Liver (tissue), 9 donors: ENCODE measurements around the gene PDE10A. TPM values are rescaled to one million over a fixed set of nuclear protein-coding genes. Genes with fewer than 3 reads are reported as not detected.

Experiments used
- DNase-seq: peaks from one replicate; pipeline ENCODE4 v3.0.0-alpha.2; 2017; ENCODE audit warnings: low spot score
- H3K27ac ChIP-seq, 2 donors: one replicate each; pipeline ENCODE4 v1.7.0; 2013; ENCODE audit warnings: inconsistent platforms in 2 of 2, low read length in 2 of 2, control low read depth in 1 of 2, low read depth in 1 of 2, mild to moderate bottlenecking in 1 of 2
- H3K27me3 ChIP-seq, 4 donors: one replicate each; pipeline versions ENCODE4 v1.6.1 to v1.7.0; 2013; ENCODE audit warnings: low read length in 3 of 4, inconsistent platforms in 1 of 4, mild to moderate bottlenecking in 1 of 4, moderate library complexity in 1 of 4; ENCODE audit not compliant: control insufficient read depth in 4 of 4, insufficient read depth in 4 of 4
- H3K36me3 ChIP-seq, 4 donors: one replicate each; pipeline versions ENCODE4 v1.6.1 to v1.7.0; 2013; ENCODE audit warnings: low read length in 3 of 4, mild to moderate bottlenecking in 3 of 4, low read depth in 1 of 4, moderate library complexity in 1 of 4; ENCODE audit not compliant: control insufficient read depth in 4 of 4, insufficient read depth in 3 of 4
- H3K4me1 ChIP-seq, 4 donors: one replicate each; pipeline versions ENCODE4 v1.6.1 to v1.7.0; 2013; ENCODE audit warnings: low read length in 3 of 4, mild to moderate bottlenecking in 3 of 4, moderate library complexity in 1 of 4; ENCODE audit not compliant: control insufficient read depth in 4 of 4, insufficient read depth in 4 of 4
- H3K4me3 ChIP-seq, 3 donors: one replicate each; pipeline versions ENCODE4 v1.6.1 to v1.7.0; 2013; ENCODE audit warnings: low read length in 3 of 3, control low read depth in 1 of 3, low read depth in 1 of 3, mild to moderate bottlenecking in 1 of 3
- H3K9ac ChIP-seq, 2 donors: one replicate each; pipeline ENCODE4 v1.7.0; 2013; ENCODE audit warnings: low read length in 2 of 2, mild to moderate bottlenecking in 2 of 2, moderate library complexity in 2 of 2, control low read depth in 1 of 2, low read depth in 1 of 2
- H3K9me3 ChIP-seq, 4 donors: one replicate each; pipeline versions ENCODE4 v1.6.1 to v1.7.0; 2013; ENCODE audit warnings: low read length in 3 of 4; ENCODE audit not compliant: control insufficient read depth in 4 of 4
- FOXA2 ChIP-seq: IDR thresholded peaks from 2 replicates; pipeline ENCODE4 v1.6.1; 2016; ENCODE audit warnings: antibody characterized with exemption
- GABPA ChIP-seq, 2 donors: IDR thresholded peaks in 1 of 2; conservative IDR thresholded peaks in 1 of 2; 2 replicates each; pipeline ENCODE4 v1.6.1; 2016; ENCODE audit warnings: antibody characterized with exemption in 2 of 2, mild to moderate bottlenecking in 1 of 2, moderate library complexity in 1 of 2
- WGBS: extraction: QIAGEN DNeasy Blood & Tissue Kit; methylation state at CpG from one replicate; pipeline ENCODE4 v1.1.7; 2013; 5-methylcytosine and 5-hydroxymethylcytosine counted together
- polyA plus RNA-seq, 2 donors: library from polyadenylated mRNA; stranded (reverse) in 1 of 2; unstranded in 1 of 2; fragments of 200-250 nt in 1 of 2; fragments of >200 nt in 1 of 2; fragmentation: Nextera tagmentation in 1 of 2; extraction: Ambion mirVana in 1 of 2; gene quantifications; one replicate each; pipeline versions ENCODE4 v1.2.1 to v1.2.3, GENCODE V29; 2013 to 2015
- total RNA-seq, 2 donors: library from RNA; depleted of rRNA; stranded (reverse); fragments of >200 nt; gene quantifications; one replicate each; pipeline ENCODE4 v1.2.3, GENCODE V29; 2014
- TF ChIP-seq, protein P1 (sequence below): IDR thresholded peaks from 2 replicates; pipeline ENCODE4 v1.6.1; 2016; ENCODE audit warnings: antibody characterized with exemption
- TF ChIP-seq, protein P2 (sequence below): fragments of 150-350 bp; IDR thresholded peaks from 2 replicates; pipeline ENCODE4 v1.5.1; 2017; ENCODE audit warnings: improper control_type of control experiment, low read depth, low read length; ENCODE audit not compliant: missing input control
- TF ChIP-seq, protein P3 (sequence below): IDR thresholded peaks from 2 replicates; pipeline ENCODE4 v1.6.1; 2016; ENCODE audit warnings: antibody characterized with exemption, mild to moderate bottlenecking
- TF ChIP-seq, protein P4 (sequence below): IDR thresholded peaks from 2 replicates; pipeline ENCODE4 v1.6.1; 2016; ENCODE audit warnings: antibody characterized with exemption
- donor health status: healthy.
- donor health status: healthy.
- donor health status: healthy.
- donor health status: healthy.
- donor health status: healthy.

The PDE10A gene
- total and polyA plus RNA-seq, 4 donors = 0.20 to 1.7 (median 0.47) TPM

DNA sequence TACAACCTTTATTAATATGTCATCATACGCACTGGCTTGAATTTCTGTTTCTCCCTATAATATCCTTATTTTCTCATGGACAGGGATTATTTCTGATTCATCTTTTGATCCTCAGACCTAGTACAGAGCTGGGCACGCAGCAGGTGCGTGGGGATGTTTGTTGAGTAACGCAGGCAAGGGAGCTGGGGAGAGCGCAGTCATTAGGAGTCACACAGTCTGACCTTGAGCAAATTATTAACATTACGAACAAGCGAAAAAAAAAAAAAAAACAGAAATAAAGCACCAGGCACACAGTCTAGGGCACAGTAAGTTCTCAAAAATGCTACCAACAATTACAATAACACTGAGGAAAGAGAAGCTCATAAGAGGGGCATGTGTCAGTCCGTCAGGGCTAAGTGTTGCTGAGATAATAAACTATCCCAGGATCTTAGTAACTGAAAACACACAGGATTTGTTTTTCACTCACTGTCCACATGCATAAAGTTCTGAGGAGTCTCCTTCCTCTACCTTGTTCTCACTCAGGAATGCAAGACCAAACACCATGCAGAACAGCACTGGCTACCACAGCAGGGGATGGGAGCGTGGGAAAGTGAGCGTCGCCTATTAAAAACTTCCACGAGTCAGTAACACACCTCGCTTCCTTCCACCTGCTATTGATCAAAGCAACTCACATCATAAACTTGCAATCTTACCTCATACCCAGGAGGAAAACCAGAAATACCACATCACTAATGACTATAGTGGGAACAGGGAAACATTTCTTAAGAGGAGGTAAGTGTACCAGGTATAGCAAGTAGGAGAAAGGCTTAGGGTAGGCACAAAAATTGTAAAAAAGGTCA is 56.9 kb downstream of the PDE10A start:
- H3K4me1 ChIP-seq = no peaks in the 10 kb centered on the region
- H3K27me3 ChIP-seq = peaks cover 0 to 6% (median 0%) of the 10 kb centered on the region in 4 donors
- no peak overlapping the region for H3K4me3 ChIP-seq
- TF ChIP-seq, protein P1, sequence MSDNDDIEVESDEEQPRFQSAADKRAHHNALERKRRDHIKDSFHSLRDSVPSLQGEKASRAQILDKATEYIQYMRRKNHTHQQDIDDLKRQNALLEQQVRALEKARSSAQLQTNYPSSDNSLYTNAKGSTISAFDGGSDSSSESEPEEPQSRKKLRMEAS = no peak
- no peak for TF ChIP-seq FOXA2
- TF ChIP-seq, protein P2, sequence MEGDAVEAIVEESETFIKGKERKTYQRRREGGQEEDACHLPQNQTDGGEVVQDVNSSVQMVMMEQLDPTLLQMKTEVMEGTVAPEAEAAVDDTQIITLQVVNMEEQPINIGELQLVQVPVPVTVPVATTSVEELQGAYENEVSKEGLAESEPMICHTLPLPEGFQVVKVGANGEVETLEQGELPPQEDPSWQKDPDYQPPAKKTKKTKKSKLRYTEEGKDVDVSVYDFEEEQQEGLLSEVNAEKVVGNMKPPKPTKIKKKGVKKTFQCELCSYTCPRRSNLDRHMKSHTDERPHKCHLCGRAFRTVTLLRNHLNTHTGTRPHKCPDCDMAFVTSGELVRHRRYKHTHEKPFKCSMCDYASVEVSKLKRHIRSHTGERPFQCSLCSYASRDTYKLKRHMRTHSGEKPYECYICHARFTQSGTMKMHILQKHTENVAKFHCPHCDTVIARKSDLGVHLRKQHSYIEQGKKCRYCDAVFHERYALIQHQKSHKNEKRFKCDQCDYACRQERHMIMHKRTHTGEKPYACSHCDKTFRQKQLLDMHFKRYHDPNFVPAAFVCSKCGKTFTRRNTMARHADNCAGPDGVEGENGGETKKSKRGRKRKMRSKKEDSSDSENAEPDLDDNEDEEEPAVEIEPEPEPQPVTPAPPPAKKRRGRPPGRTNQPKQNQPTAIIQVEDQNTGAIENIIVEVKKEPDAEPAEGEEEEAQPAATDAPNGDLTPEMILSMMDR = no peak
- WGBS = 55% methylated on average over 13 of the region's 13 CpGs
- no peak overlapping the region for H3K9ac ChIP-seq
- no peak for DNase-seq
- no peaks in the 10 kb centered on the region for H3K9me3 ChIP-seq
- H3K36me3 ChIP-seq = no peaks in the 10 kb centered on the region
- H3K27ac ChIP-seq = no peak overlapping the region

DNA sequence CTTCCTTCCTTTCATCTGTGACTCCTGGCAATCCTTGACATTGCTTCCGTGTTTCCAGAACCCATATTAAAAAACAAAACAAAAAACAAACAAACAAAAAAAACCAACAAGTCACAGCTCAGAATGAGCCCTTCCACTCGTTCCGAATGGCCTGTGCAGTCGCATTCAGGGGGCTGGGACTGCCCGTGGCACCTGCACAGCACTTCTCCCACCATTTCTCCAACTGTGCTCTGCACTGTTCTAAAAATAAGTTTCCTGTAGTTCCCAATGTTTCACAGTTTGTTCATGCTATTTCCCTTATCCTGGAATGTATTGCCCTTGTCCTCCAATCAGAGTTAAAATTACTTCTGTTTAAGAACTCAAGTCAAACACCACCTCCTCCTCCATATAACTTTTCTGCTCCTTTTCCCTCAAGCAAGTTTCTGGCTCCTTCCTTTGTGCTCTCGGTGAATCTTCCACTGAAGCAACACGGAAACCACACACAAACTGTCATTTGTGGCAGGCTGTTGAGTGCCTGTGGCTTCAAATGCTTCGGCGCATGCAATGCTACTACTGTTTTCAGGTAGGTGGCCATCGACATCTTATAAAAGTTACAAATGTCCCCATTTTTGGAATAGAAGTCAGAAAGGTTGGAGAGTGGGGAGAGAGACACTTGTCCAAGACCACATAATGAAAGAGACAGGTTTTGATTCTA is 57.7 kb downstream of the PDE10A start:
- Histone ChIP-seq H3K27ac (no peak overlapping the region), H3K4me1 (no peaks in the 10 kb centered on the region), H3K9ac (no peak overlapping the region), H3K36me3 (no peaks in the 10 kb centered on the region), H3K27me3 (peaks cover 0 to 6% (median 0%) of the 10 kb centered on the region in 4 donors), H3K4me3 (no peak overlapping the region), H3K9me3 (no peaks in the 10 kb centered on the region)
- TF ChIP-seq, protein P3, sequence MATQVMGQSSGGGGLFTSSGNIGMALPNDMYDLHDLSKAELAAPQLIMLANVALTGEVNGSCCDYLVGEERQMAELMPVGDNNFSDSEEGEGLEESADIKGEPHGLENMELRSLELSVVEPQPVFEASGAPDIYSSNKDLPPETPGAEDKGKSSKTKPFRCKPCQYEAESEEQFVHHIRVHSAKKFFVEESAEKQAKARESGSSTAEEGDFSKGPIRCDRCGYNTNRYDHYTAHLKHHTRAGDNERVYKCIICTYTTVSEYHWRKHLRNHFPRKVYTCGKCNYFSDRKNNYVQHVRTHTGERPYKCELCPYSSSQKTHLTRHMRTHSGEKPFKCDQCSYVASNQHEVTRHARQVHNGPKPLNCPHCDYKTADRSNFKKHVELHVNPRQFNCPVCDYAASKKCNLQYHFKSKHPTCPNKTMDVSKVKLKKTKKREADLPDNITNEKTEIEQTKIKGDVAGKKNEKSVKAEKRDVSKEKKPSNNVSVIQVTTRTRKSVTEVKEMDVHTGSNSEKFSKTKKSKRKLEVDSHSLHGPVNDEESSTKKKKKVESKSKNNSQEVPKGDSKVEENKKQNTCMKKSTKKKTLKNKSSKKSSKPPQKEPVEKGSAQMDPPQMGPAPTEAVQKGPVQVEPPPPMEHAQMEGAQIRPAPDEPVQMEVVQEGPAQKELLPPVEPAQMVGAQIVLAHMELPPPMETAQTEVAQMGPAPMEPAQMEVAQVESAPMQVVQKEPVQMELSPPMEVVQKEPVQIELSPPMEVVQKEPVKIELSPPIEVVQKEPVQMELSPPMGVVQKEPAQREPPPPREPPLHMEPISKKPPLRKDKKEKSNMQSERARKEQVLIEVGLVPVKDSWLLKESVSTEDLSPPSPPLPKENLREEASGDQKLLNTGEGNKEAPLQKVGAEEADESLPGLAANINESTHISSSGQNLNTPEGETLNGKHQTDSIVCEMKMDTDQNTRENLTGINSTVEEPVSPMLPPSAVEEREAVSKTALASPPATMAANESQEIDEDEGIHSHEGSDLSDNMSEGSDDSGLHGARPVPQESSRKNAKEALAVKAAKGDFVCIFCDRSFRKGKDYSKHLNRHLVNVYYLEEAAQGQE = no peak
- TF ChIP-seq, protein P4, sequence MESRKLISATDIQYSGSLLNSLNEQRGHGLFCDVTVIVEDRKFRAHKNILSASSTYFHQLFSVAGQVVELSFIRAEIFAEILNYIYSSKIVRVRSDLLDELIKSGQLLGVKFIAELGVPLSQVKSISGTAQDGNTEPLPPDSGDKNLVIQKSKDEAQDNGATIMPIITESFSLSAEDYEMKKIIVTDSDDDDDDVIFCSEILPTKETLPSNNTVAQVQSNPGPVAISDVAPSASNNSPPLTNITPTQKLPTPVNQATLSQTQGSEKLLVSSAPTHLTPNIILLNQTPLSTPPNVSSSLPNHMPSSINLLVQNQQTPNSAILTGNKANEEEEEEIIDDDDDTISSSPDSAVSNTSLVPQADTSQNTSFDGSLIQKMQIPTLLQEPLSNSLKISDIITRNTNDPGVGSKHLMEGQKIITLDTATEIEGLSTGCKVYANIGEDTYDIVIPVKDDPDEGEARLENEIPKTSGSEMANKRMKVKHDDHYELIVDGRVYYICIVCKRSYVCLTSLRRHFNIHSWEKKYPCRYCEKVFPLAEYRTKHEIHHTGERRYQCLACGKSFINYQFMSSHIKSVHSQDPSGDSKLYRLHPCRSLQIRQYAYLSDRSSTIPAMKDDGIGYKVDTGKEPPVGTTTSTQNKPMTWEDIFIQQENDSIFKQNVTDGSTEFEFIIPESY = no peak
- TF ChIP-seq GABPA (IDR thresholded peaks at IDR 0.05 in 1 of 2, conservative IDR thresholded peaks at IDR 0.05 in 1 of 2) = no peak
- 81% methylated on average over 10 of the region's 10 CpGs for WGBS
- DNase-seq = no peak
